ENCODE data around the gene PTPRN2.
"Not testable (repeated sequence)": the region's sequence is repeated elsewhere in the genome, so short reads cannot be mapped to it uniquely, and the experiment has no call there.

Gene PTPRN2

DNA sequence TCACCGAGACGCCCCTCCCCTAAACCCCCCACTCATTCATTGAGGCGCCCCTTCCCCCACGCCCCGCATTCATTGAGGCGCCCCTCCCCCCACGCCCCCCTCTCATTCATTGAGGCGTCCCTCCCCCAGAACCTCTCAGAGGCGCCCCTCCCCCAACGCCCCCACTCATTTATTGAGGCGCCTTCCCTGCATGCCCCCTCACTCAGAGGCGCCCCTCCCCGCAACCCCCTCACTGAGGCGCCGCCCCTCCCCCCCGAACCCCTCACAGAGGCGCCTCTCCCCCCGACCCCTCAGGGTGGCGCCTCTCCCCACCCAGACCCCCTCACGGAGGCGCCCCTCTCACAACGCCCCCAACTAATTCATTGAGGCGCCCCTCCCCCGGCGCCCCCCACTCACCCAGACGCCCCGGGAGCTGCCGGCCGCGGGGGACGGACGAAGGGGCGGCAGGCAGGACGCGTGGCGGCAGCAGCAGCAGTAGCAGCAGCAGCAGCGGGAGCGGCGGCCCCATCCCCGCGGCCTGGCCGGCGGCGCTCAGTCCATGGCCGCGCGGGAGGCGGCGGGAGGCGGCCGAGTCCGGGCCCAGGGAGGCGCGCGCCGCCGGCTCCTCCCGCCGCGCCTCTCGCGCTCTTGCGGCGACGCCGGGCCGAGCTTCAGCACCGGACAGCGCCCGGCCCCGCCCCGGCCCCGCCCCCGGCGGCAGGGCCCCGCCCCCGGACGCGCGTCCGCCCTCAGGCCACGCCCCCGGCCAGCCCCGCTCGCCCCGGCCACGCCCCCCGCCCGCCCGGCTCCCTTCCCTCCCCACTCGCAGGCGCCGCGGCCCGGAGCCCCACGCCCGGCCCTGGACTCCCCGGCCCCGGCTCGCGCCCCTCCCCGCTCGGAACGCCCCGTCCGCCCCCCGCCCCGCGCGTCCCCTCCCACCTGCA lies at the start of gene PTPRN2:
Gene PTPRN2 (minus strand): TSS at position 662 of the 923 bp plus-strand sequence.
- no peaks in the 10 kb centered on the region for H3K4me1 ChIP-seq
- H3K27me3 ChIP-seq (ENCODE audit: control insufficient read depth, insufficient read depth, low read length), result no peaks in the 10 kb centered on the region
- peak within 1 kb of the TSS; percentile 12 for H3K27ac ChIP-seq
- peak within 1 kb of the TSS; percentile 100 for H2AFZ ChIP-seq
- H3K9ac ChIP-seq, result no peak within 1 kb of the TSS
- TF ChIP-seq, protein P1, sequence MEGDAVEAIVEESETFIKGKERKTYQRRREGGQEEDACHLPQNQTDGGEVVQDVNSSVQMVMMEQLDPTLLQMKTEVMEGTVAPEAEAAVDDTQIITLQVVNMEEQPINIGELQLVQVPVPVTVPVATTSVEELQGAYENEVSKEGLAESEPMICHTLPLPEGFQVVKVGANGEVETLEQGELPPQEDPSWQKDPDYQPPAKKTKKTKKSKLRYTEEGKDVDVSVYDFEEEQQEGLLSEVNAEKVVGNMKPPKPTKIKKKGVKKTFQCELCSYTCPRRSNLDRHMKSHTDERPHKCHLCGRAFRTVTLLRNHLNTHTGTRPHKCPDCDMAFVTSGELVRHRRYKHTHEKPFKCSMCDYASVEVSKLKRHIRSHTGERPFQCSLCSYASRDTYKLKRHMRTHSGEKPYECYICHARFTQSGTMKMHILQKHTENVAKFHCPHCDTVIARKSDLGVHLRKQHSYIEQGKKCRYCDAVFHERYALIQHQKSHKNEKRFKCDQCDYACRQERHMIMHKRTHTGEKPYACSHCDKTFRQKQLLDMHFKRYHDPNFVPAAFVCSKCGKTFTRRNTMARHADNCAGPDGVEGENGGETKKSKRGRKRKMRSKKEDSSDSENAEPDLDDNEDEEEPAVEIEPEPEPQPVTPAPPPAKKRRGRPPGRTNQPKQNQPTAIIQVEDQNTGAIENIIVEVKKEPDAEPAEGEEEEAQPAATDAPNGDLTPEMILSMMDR (IDR thresholded peaks at IDR 0.05), result no peak
- no peaks in the 10 kb centered on the region for H3K36me3 ChIP-seq (ENCODE audit: control insufficient read depth, insufficient read depth, low read length)
- no peaks in the 10 kb centered on the region for H3K9me3 ChIP-seq (ENCODE audit: control insufficient read depth, low read length)
- peak within 1 kb of the TSS; percentile 58 for H3K4me2 ChIP-seq (ENCODE audit: low read length)
- H3K79me2 ChIP-seq, result no peaks in the 10 kb centered on the region
- H3K4me3 ChIP-seq (ENCODE audit: low read depth, low read length), result peak within 1 kb of the TSS; percentile 11

DNA sequence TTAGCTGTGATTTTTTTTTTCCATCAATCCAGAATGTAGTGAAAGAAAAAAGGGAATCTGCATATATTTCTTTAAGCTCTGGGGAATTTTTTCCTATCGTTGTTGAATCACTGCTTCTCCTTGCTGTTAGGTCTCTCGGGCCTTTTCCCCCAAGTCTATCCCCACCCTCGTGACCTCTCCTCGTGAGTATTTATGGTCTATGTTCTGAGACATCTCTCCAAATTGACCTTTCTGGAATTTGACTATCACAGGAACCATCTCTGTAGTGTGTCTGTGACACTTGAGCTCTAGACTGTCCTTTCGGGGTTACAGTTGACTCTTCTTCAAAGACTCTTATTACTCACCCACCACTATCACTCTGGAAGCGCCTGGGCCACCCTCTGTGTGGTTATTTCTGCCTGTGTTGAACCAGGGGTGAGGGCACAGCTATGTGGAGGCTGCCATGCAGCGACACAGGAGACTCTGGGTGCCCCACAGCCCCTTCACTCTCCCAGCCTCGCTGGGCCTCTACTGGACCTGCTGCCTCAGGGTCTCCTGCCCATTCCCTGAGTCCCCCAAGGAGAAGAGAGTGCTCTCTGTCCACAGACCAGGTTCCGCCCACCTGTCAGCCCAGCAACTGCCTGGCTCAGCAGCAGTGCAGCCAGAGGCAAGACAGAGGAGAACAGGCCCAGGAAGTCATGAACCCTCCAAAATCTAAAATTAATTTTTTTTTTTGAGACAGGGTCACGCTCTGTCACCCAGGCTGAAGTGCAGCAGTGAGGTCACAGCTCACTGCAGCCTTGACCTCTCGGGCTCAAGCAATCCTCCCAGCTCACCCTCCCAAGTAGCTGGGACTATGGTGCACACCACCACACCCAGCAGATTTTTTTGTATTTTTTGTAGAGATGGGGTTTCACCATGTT lies 45.7 kb upstream of the PTPRN2 start:
- Histone ChIP-seq H3K9me3 (ENCODE audit: control insufficient read depth, low read length) (no peaks in the 10 kb centered on the region), H3K27me3 (ENCODE audit: control insufficient read depth, insufficient read depth, low read length) (no peaks in the 10 kb centered on the region), H3K4me3 (ENCODE audit: low read depth, low read length) (no peak overlapping the region), H3K27ac (no peak overlapping the region), H3K36me3 (ENCODE audit: control insufficient read depth, insufficient read depth, low read length) (no peaks in the 10 kb centered on the region), H3K4me1 (no peaks in the 10 kb centered on the region), H2AFZ (no peak overlapping the region), H3K79me2 (no peaks in the 10 kb centered on the region), H3K9ac (no peak overlapping the region), H3K4me2 (ENCODE audit: low read length) (no peak overlapping the region)
- TF ChIP-seq, protein P1 (IDR thresholded peaks at IDR 0.05), result no peak

DNA sequence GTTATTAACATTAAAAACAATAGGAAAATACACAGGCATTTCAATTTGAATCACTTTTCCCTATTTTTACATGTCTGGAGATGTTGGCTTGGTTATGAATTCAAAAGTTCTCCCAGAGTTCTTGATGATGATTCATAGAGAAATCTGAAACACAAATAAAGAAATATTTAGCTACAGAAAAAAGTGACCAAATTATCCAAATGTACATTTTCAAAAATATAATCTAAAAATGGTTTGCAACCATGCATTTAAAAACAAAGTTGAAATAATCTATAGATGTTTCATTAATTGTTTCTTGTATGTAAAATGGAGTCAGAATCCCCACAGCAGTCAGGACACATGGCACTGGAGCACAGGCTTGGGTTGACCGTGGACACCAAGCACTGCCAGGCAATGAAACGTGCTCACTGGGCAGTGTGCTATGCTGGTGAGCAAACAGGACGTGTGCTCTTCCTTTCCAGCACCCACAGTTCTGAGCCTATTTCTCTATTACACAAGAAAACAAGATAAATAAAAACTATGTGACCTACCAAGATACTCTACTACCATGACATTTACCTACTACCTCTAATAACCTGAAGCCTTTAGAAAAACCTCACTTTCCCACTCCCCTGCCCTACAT lies 44.1 kb upstream of the PTPRN2 start:
- no peaks in the 10 kb centered on the region for H3K27me3 ChIP-seq (ENCODE audit: control insufficient read depth, insufficient read depth, low read length)
- no peak overlapping the region for H2AFZ ChIP-seq
- H3K4me2 ChIP-seq (ENCODE audit: low read length), result no peak overlapping the region
- H3K4me1 ChIP-seq, result no peaks in the 10 kb centered on the region
- H3K79me2 ChIP-seq, result no peaks in the 10 kb centered on the region
- TF ChIP-seq, protein P1 (IDR thresholded peaks at IDR 0.05), result no peak
- H3K36me3 ChIP-seq (ENCODE audit: control insufficient read depth, insufficient read depth, low read length), result no peaks in the 10 kb centered on the region
- H3K9ac ChIP-seq, result no peak overlapping the region
- H3K27ac ChIP-seq, result no peak overlapping the region
- H3K4me3 ChIP-seq (ENCODE audit: low read depth, low read length), result no peak overlapping the region
- no peaks in the 10 kb centered on the region for H3K9me3 ChIP-seq (ENCODE audit: control insufficient read depth, low read length)

DNA sequence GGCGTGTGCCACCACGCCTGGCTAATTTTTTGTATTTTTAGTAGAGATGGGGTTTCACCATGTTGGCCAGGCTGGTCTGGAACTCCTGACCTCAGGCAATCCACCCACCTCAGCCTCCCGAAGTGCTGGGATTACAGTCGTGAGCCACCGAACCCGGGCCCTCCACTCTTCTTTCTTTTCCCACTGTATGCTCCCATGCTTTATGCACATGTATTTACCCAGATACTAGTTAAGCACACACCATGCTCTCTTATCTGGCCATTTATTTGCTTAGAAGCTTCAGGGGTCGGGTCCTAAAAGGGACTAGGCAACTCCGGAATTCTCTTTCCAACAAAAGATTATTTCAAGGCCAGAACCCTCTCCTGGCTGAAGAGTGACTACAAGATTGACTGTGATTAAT lies 38.7 kb upstream of the PTPRN2 start:
- not testable (repeated sequence) for H3K9ac ChIP-seq; H3K27me3 ChIP-seq (ENCODE audit: control insufficient read depth, insufficient read depth, low read length); H3K4me3 ChIP-seq (ENCODE audit: low read depth, low read length); H2AFZ ChIP-seq; H3K27ac ChIP-seq; H3K36me3 ChIP-seq (ENCODE audit: control insufficient read depth, insufficient read depth, low read length); H3K4me2 ChIP-seq (ENCODE audit: low read length); H3K4me1 ChIP-seq; H3K79me2 ChIP-seq; H3K9me3 ChIP-seq (ENCODE audit: control insufficient read depth, low read length)

DNA sequence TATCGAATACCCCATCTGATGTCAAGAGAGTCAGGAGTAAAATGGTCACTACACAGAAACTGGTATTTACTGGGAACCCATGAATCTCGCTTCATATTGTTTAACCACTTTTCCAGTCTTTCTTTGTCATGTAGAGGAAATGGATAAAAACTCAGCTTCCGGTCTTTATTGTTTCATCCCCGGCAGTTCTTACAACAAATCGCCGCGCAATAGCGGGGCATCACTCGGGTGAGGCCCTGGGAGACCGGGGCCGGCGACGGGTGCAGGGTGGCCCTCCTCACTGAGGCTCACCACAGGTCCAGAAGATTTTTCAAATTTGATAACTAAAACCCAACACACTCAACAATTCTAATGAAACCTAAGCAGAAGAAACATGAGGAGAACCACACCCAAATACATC lies 35.6 kb upstream of the PTPRN2 start:
- TF ChIP-seq, protein P1 (IDR thresholded peaks at IDR 0.05), result no peak
- no peaks in the 10 kb centered on the region for H3K79me2 ChIP-seq
- no peak overlapping the region for H3K4me2 ChIP-seq (ENCODE audit: low read length)
- no peaks in the 10 kb centered on the region for H3K4me1 ChIP-seq
- no peaks in the 10 kb centered on the region for H3K27me3 ChIP-seq (ENCODE audit: control insufficient read depth, insufficient read depth, low read length)
- H3K9ac ChIP-seq, result no peak overlapping the region
- H3K27ac ChIP-seq, result no peak overlapping the region
- H2AFZ ChIP-seq, result no peak overlapping the region
- no peak overlapping the region for H3K4me3 ChIP-seq (ENCODE audit: low read depth, low read length)
- no peaks in the 10 kb centered on the region for H3K36me3 ChIP-seq (ENCODE audit: control insufficient read depth, insufficient read depth, low read length)
- no peaks in the 10 kb centered on the region for H3K9me3 ChIP-seq (ENCODE audit: control insufficient read depth, low read length)

Measured in parathyroid adenoma (tissue), 2 donors.